GM21390 (cell line): ENCODE measurements around the gene PCIF1.
"Not testable (repeated sequence)": the region's sequence is repeated elsewhere in the genome, so short reads cannot be mapped to it uniquely, and the experiment has no call there.

Experiments
- ATAC-seq: cut with Tn5 transposase; IDR thresholded peaks from one replicate; pipeline ENCODE4 v1.9.1; 2021; ENCODE audit not compliant: unreplicated experiment

PCIF1 gene

DNA sequence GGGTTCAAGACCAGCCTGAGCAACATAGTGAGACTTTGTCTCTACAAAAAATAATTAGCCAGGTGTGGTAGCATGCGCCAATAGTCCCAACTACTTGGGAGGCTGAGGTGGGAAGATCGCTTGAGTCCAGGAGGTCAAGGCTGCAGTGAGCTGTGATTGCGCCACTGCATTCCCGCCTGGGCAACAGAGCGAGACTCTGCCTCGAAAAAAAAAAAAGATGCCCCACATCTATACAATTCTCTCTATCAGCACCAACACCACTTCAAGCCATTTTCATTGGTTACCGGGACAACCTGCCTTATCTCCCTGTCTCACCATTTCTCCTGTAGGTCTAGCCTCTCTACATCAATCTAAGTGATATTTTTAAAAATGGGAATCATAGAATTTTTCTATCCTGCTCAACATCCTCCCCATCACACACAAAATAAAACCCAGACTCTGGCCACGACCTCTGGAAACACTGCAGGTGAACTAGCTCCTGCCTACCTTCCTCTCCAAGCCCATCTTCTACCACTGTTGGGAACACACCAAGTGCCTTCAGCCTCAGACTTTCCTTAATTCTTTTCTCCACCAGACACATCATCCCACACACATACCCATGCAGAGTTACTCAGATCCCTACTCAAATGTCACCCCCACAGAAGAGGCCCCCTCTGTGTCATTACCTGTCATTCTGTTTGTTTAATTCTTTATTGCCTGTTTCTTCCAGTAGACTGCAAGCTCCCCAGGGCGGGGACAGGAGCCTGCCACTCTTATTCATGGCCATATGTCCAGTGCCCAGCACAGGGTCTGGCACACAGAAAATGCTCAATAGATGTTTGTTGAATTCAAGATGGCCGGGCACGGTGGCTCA, 12.9 kb upstream of the PCIF1 start:
- no peak for ATAC-seq

DNA sequence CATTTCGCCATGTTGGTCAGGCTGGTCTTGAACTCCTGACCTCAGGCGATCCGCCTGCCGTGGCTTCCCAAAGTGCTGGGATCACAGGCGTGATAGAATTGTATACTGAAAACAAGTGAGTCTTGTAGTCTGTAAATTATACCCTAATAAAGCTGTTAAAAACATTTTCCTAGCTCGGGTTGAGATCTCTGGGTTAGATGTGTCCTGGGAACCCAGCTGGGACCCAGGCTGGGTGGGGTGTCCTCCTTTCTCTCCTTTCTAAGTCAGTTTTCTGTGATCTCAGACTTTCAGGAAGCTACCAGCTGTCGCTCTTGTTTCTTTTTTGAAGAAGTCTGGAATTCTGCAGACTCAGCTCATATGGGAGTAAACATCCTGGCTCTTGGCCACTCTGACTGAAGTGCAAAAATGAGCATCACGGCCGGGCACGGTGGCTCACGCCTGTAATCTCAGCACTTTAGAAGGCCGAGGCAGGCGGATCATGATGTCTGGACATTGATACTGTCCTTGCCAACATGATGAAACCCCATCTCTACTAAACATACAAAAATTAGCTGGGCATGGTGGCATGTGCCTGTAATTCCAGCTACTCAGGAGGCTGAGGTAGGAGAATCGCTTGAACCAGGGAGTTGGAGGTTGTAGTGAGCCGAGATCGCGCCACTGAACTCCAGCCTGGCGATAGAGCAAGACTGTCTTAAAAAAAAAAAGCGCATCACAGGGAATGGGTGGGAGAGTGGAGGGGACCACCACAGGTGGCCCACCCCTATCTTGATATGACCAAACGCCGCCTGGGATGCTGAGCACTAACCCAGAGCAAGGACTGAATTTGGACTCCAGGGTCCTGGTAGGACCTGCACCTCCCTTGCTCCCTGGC, 9.9 kb upstream of the PCIF1 start:
- no peak for ATAC-seq

DNA sequence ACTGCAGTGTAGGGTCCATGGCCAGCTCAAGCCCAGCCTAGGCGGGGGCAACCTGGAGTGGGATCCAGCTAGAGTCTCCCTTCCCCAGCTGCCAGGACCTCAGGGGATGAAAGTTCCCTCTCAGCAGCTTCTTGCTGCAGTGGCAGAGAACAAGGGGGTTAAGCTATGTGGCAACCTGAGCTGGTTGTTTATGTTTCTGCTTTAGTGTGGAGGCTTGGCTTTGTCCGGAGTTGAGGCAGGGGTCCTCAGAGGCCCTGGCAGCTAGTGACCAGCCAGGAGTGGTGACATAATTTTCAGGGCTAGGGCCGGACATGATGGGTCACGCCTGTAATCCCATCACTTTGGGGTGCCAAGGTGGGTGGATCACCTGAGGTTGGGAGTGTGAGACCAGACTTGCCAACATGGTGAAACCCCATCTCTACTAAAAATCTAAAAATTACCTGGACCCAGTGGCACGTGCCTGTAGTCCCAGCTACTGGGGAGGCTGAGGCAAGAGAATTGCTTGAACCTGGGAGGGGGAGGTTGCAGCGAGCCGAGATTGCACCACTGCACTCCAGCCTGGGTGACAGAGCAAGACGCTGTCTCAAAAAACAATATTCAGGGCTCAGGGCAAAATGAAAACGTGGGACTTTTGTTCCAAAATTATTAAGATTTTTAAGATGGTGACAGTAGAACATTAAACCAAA, 8.5 kb upstream of the PCIF1 start:
- ATAC-seq: no peak

DNA sequence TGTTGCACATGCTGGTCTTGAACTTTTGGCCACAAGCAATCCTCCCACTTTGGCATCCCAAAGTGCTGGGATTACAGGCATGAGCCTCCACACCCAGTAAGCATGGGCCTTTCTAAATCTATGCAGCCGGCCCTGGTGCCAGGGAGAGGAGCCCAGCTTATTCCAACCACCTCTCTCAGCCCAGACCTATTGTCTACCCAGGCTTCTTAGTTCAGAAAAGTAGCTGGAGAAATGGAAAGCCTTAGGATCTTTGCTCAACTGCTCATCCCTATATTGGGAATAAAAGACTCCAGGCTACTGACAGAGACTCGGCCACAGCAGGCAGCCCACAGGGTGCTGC, 7.8 kb upstream of the PCIF1 start:
- no peak for ATAC-seq

DNA sequence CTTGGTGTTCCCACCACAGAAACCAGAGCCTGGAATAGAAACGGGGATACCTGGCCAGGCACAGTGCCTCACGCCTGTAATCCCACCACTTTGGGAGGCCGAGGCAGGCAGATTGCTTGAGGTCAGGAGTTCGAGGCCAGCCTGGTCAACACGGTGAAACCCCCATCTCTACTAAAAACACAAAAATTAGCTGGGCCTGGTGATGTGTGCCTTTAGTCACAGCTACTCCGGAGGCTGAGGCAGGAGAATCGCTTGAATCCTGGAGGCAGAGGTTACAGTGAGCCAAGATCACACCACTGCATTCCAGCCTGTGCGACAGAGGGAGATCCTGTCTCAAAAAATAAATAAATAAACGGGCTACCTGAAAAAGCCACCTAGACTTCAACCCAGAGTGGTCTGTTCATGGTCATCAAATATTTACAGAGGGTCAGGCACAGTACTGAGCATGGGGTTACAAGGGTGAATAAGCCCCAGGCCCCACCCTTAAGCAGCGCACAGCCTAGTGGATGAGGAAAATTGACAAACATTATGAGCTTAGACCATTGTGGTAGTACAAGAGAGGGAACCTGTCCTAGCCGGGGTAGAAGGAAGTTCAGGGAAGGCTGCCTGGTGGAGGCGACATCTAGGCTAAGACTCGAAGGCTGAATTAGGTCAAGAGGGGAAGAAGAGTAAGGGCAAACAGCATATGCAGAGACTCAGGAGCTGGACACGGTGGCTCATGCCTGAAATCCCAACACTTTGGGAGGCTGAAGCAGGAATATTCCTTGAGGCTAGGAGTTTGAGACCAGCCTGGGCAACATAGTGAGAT, 7.2 kb upstream of the PCIF1 start:
- ATAC-seq: no peak

DNA sequence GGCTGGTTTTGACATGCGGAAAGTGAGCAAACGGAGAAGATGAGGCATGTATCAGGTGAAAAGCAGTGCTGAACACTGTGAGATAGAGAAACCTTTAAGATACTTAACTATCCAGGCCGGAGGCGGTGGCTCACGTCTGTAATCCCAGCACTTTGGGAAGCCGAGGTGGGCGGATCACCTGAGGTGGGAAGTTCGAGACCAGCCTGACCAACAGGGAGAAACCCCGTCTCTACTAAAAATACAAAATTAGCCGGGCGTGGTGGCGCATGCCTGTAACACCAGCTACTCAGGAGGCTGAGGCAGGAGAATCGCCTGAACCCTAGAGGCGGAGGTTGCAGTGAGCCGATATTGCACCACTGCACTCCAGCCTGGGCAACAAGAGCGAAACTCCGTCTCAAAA, 2.8 kb upstream of the PCIF1 start:
- ATAC-seq: not testable (repeated sequence)

DNA sequence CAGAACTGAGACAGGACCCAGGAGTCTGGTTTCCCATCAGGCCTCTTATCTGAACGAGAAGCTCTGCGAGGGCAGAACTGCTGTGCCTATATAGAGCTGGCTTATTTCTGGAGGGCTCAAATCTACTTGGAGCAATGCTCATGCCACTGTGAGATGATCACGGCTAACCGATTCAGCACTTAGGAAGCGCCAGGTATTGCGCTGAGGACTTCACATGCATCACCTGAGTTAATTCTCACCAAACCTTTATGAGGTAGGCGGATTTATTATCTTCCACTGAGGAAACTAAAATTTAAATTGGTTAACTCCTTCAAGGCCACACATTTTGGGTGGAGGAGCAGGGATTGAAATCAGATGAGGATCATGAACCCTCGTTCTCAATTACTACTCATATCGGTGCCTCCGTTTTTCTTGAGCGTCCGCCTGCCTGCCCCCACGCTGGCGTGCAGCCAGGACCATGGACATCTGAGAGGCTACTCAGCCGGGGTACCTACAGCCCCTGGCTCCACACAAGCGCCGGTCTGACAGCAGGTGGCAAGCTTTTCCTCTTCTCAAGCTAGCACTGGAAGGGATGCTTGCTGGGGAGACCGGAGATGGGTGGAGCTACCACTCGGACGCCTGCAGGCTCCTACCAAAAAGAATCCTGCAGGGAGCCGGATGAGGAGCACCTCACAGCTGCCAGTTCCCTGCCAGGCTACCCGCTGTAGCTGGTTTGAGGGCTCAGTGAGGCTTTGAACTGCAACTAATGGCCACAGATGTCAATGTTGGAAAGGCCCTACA, 1.0 kb upstream of the PCIF1 start:
- no peak for ATAC-seq

DNA sequence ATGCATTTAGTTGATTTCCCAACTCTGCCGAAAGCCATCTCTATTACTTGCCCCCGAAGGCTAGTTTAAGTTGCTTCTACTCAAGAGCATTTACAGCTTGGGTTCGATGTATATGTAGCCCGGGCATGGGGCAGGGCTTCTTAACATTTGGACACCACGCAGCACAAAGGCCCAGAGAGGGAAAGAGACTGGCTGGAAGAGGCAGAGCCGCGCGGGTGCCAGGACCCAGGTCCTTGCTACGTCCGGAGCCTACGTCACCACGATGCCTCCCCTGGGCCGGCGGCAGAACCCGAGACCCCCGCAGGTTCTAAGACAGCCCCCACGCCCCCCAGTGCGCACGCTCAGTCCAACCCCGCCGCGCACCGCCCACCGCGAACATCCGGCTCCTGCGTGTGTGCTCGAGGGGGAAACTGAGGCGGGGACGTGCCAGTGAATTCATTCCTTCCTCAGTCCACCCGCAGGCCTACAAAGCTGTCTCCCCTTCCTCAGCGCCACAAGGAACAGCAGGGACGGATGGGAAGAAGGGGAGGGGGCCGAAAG, 367 bp upstream of the PCIF1 start:
- no peak for ATAC-seq

DNA sequence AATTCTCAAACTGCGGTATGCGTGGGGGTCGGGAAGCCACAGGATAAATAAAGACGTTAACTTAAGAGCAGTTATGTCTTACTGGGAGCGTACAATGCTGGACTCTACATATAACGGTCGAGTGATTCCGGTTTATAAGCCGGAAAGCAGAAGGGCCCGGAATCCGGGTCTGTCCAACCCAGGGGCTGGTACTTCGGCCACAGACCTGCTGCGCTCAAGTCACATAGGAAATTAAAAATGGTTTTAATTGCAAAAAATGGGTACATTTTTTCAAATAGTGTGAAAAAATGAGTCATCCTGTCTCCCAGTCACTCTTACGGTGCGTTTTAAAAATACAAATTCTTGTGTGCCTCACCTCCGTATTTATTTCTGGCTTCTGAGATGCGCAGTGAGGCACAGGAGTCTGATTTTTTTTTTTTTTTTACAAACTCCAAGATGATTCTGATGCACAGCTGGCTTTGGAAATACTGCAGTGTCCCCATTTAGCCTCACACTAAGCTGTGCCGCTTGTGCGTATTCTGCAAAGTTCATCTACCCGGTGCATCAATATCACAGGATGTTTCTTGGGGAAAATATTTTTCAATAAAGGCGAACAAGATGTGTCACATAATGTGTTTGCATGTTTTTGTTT, 1.0 kb downstream of the PCIF1 start:
- peak; percentile 11 for ATAC-seq

DNA sequence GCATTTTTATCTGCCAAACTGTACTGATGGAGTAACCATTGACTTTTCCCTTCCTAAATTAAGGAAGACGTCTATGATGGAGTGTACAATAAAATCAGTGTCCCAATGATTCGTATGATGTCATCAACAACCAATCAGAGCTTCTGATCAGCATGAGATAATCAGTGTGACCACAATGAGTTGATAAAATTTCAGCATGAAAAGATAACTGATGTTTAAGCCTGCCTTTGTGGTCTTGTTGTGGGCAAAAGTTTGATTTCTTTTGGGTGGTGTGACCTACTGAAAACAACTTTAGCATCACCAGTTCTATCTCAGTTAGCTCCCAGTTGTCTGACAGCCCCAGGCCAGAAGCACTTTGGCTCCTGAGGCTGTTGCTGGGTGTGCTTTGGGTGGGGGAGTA, 3.3 kb downstream of the PCIF1 start:
- no peak for ATAC-seq

DNA sequence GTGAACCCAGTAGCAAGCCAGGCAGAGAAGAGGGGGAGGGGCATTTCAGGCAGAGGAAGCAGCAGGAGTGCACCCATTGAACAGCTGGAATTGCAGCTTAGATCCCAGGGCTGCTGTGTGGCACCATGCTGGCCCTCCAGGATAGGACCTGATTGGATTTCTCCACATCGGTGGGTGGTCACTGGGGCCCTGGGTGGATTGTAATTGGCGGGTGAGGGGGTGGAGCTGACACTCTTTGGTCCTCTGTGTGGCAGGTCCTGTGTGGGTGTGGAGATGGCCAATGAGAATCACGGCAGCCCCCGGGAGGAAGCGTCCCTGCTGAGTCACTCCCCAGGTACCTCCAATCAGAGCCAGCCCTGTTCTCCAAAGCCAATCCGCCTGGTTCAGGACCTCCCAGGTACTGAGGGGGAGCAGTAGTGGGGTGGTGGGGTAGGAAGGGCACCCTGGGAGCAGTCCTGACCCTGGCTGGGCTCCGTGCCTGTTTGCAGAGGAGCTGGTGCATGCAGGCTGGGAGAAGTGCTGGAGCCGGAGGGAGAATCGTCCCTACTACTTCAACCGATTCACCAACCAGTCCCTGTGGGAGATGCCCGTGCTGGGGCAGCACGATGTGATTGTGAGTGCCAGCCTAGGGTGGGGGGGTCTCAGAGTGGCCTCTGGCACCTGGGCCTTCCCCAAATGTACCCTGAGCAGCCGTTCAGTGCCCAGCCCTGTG, 4.4 kb downstream of the PCIF1 start:
- ATAC-seq: no peak

DNA sequence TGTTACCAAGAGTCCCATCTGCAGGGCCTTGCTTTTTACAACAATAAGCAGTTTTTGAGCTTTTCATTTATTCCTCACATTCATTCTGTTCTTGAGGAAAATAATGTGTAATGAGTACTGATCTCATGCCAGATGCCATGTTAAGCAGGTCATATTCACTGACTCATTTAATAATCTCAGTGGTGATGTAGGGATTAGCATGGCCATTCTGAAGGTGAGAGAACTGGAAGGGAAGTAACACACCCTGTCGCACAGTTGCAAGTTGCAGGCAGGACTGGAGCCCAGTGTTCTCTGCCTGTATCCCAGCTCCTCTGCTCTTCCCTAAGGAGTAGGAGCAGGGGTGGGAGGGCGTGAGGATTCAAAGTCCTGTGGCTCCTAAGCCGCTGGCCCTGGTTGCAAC, 5.6 kb downstream of the PCIF1 start:
- no peak for ATAC-seq

DNA sequence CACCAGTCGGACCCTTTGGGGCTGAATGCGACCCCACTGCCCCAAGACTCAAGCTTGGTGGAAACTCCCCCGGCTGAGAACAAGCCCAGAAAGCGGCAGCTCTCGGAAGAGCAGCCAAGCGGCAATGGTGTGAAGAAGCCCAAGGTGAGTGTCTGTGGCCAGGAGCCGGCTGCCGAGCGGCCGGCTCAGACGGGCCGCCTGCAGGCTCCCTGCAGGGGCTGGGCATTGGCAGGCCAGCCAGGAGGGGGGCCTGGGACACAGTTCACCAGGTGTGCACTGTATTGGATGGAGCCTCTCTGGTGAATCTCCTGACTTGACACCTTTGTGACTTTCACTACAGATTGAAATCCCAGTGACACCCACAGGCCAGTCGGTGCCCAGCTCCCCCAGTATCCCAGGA, 6.0 kb downstream of the PCIF1 start:
- ATAC-seq: no peak

DNA sequence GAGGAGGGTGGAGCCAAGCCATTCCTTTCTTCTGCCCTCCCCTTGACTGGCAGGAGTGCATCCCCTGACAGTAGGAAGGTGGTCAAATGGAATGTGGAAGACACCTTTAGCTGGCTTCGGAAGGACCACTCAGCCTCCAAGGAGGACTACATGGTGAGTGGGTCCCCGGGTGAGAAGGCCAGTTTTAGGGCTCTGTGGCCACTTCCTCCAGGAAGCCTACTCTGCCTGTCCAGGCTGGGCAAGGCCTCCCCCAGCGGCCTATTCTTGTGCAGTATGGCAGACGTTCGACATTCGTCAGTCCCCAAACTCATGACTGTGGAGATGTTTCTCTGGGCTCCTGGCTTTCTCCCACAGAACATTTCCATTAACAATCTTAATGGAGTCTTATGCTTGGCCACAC, 9.1 kb downstream of the PCIF1 start:
- no peak for ATAC-seq

DNA sequence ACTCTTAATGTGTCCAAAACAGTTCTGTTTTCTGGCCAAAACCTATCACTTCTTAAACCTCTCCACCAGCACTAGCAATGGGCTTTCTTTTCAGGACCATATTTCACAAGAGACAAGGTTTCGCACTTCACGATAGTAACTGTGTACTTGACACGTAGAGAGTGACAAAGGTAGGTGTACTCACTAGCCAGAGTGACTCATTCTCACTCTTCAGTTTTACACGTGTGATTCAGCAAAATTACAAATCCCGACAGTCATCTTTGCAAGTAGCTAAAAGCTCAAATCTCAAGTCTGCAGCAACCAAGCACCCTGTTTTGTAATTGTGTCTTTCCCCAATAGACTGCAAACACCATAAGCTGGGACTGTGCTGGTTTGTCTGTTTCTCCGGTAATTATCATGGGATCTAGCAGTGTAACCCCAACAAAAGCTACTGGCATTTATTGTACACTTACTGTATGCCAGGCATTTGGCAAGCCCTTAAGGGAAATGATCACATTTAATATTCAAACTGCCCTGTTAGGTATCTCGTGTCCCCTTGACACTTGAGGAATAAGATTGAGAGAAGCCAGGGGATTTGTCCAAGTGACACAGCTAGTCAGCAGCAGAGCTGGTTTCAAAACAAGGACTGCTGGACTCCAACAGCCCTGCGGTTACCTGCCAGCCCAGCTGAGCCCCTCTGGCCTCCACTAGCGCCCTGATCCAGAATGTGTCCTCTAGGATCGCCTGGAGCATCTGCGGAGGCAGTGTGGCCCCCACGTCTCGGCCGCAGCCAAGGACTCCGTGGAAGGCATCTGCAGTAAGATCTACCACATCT, 9.9 kb downstream of the PCIF1 start:
- no peak for ATAC-seq

DNA sequence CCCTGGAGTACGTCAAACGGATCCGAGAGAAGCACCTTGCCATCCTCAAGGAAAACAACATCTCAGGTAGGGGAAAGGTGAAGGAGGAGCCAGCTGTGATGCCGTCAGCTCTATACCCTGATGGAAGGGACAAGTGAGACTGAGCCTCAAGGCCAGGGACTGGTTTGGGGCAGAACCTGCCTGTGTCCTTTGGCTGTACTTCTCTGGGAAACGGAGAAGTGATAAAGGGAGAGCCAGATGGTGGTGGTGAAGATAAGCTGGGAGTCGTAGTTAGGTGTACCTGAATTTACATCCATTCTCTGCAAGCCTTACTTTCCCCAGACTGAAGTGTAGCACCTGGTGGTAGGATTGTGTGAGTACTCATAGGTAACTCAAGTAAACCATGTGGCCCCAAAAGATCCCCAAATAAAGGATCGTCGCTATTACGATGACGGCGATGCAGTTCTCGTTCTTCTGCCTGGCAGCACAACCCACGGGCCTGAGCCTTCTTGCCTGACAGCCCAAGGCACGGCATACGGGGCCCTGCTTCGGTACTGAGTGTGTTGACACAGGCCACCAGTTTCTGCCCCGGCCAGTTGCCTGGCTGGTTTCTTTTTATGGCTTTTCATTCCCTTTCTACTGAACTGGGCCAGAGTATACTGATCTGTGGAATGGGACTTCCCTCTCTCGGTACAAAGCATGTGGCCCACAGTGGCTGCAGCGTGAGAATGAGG, 10.6 kb downstream of the PCIF1 start:
- ATAC-seq: no peak

DNA sequence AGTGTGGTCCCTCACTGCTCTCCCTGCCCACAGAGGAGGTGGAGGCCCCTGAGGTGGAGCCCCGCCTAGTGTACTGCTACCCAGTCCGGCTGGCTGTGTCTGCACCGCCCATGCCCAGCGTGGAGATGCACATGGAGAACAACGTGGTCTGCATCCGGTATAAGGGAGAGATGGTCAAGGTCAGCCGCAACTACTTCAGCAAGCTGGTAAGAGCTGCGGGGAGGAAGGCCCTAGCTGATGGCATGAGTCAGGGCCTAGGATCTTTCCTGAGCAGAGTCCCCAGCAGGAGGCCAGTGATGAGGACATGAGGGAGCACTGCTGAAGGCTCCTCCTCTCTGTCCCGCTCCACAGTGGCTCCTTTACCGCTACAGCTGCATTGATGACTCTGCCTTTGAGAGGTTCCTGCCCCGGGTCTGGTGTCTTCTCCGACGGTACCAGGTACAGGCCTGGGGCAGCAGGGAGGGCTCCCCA, 11.2 kb downstream of the PCIF1 start:
- ATAC-seq: no peak
